ENCODE data around the gene BLCAP.

- TF ChIP-seq POLR2AphosphoS5 (IDR thresholded peaks at IDR 0.05) = no peak
- TF ChIP-seq POLR2A (IDR thresholded peaks at IDR 0.05) = no peak
Observed at GRCh38 chr20:37537505-37537904, 9.8 kb upstream of the BLCAP start.
